Fibroblast of skin of abdomen (primary cell): ENCODE data around the gene MAD1L1.

Source experiments
- DNase-seq: peaks from one replicate; pipeline ENCODE4 v3.0.0-alpha.2; 2013

Gene MAD1L1

DNA sequence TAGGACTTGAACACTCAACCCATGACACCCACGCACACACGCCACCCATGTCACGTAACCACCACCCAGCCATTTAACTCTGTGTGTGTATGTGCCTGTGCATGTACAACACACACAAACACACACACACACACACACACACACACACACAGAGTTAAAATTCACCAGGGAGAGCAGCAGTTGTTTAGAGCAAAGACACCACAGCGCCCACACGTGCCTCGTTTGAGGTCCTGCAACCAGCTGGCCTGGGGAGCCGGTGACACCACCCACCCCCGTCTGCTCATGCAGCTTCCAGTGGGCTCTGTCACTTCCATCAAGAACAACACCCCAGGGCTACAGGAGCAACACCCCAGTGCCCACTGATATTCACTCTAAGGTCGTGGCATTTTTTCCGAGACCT, 465.2 kb downstream of the MAD1L1 start:
- DNase-seq, result no peak
